Neural cell (in vitro differentiated cells): ENCODE measurements around the gene STK32B.

Experiments
- EP300 ChIP-seq: fragments of 450-650 bp; conservative IDR thresholded peaks from 2 replicates; pipeline ENCODE4 v1.6.1; 2014; ENCODE audit warnings: antibody characterized with exemption, mild to moderate bottlenecking, moderate library complexity; ENCODE audit not compliant: poor library complexity, severe bottlenecking
- TF ChIP-seq, protein P1 (sequence below): fragments of 450-650 bp; IDR thresholded peaks from 2 replicates; pipeline ENCODE4 v1.5.1; 2014; ENCODE audit warnings: antibody characterized with exemption, mild to moderate bottlenecking, moderate library complexity; ENCODE audit not compliant: poor library complexity, severe bottlenecking

DNA sequence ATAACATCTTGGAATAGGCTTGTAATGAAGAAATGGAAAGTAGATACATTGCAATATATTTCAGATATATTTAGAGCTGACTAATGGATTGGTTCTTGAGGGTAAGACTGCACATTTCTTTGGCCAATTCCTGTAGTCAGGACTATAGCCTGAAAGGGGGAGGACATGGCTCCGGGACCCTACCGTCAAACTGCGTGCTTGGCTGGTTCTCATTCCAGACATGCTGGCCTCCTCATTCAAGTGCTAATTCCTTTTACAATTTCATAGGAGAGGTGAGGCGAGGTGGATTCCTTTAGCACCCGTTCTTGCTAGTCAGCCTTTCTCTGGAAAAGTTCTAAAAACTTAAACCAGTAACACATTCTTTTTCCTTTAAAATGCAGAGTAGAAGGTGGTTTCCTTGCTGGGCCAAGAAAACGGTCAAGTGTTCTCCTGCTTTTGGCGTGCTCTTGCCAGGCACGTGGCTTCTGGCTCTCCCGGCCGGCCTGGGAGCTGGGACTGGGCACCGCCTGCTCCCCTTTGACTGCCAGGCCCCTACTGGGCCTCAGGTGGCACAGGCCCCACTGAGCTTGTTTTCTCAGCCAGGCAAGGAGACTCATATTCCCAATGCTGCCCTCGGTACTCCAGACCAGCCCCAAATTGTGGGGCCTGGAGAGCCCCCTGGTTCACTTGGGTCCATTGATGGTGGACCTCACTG, 167.2 kb downstream of the STK32B start:
- no peak for TF ChIP-seq EP300
- TF ChIP-seq, protein P1, sequence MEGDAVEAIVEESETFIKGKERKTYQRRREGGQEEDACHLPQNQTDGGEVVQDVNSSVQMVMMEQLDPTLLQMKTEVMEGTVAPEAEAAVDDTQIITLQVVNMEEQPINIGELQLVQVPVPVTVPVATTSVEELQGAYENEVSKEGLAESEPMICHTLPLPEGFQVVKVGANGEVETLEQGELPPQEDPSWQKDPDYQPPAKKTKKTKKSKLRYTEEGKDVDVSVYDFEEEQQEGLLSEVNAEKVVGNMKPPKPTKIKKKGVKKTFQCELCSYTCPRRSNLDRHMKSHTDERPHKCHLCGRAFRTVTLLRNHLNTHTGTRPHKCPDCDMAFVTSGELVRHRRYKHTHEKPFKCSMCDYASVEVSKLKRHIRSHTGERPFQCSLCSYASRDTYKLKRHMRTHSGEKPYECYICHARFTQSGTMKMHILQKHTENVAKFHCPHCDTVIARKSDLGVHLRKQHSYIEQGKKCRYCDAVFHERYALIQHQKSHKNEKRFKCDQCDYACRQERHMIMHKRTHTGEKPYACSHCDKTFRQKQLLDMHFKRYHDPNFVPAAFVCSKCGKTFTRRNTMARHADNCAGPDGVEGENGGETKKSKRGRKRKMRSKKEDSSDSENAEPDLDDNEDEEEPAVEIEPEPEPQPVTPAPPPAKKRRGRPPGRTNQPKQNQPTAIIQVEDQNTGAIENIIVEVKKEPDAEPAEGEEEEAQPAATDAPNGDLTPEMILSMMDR = no peak
